Caco-2 (cell line): Measurements from ENCODE around the gene LIMK2. TPM values are rescaled to one million over a fixed set of nuclear protein-coding genes. Genes with fewer than 3 reads are reported as not detected.

Experiments
- BruUV-seq: library from RNA; stranded (reverse); fragments of 400-500 nt; replicated peaks from 2 replicates; lab custom pipeline; 2021; lab: Mats Ljungman, UMichigan
- CTCF ChIA-PET: fragments of 300-600 bp; sonication (Branson Sonifier 250); formaldehyde crosslinking; loops from one replicate; lab custom pipeline; 2022; ENCODE audit warnings: antibody characterized with exemption; lab: Charles Lee
- POLR2A ChIA-PET: fragments of 300-600 bp; sonication (Branson Sonifier 250); formaldehyde crosslinking; loops from one replicate; lab custom pipeline; 2022; ENCODE audit warnings: antibody characterized with exemption; lab: Charles Lee
- DNase-seq, 2 experiments: peaks; one replicate each; pipeline versions ENCODE4 v3.0.0 to v3.0.0-alpha.2; 2020 to 2022
- H3K27me3 ChIP-seq: replicated peaks from 2 replicates; pipeline ENCODE4 v1.6.0; 2011; ENCODE audit warnings: low read length; ENCODE audit not compliant: control insufficient read depth, insufficient read depth
- H3K36me3 ChIP-seq: 2 replicates; pipeline ENCODE4 v1.5.1; 2011; ENCODE audit warnings: low read length; ENCODE audit not compliant: control insufficient read depth, insufficient read depth
- H3K4me1 ChIP-seq: fragments of 250-450 bp; sonication (Bioruptor Pico); 2 replicates; pipeline ENCODE4 v1.5.1; 2020; ENCODE audit warnings: mild to moderate bottlenecking
- H3K4me3 ChIP-seq: 2 replicates; pipeline ENCODE4 v1.5.1; 2011; ENCODE audit warnings: low read depth, mild to moderate bottlenecking, control low read depth, low read length
- H3K9me3 ChIP-seq: fragments of 250-450 bp; sonication (Bioruptor Pico); 2 replicates; pipeline ENCODE4 v1.5.1; 2020; ENCODE audit warnings: mild to moderate bottlenecking, moderate library complexity
- H3K27ac Mint-ChIP-seq: one replicate; pipeline ENCODE4 v1.8.0; 2022; ENCODE audit warnings: mixed read lengths; ENCODE audit not compliant: unreplicated experiment
- H3K27me3 Mint-ChIP-seq: one replicate; pipeline ENCODE4 v1.8.0; 2022; ENCODE audit warnings: mixed read lengths; ENCODE audit not compliant: insufficient read depth, unreplicated experiment
- H3K36me3 Mint-ChIP-seq: one replicate; pipeline ENCODE4 v1.8.0; 2022; ENCODE audit warnings: mild to moderate bottlenecking, mixed read lengths; ENCODE audit not compliant: insufficient read depth, unreplicated experiment
- H3K4me1 Mint-ChIP-seq: one replicate; pipeline ENCODE4 v1.8.0; 2022; ENCODE audit warnings: low read depth, mixed read lengths; ENCODE audit not compliant: unreplicated experiment
- H3K4me3 Mint-ChIP-seq: one replicate; pipeline ENCODE4 v1.8.0; 2022; ENCODE audit warnings: mild to moderate bottlenecking, moderate library complexity, mixed read lengths; ENCODE audit not compliant: unreplicated experiment
- H3K9me3 Mint-ChIP-seq: one replicate; pipeline ENCODE4 v1.8.0; 2022; ENCODE audit warnings: mixed read lengths; ENCODE audit not compliant: unreplicated experiment
- intact Hi-C: fragments of 100-400 bp; cut with micrococcal nuclease; formaldehyde crosslinking; loops from one replicate; pipeline ENCODE4 v1.10.0; 2022; ENCODE audit not compliant: unreplicated experiment
- total RNA-seq: library from RNA; stranded (reverse); gene quantifications from 2 replicates; pipeline ENCODE4 v1.2.3, GENCODE V29; 2022
- TF ChIP-seq, protein P1 (sequence below), 2 experiments: fragments of 200-600 bp in 1 of 2; IDR thresholded peaks; 1 replicate in 1 of 2; 2 replicates in 1 of 2; pipeline versions ENCODE4 v1.5.1 to v1.8.0; 2011 to 2022; ENCODE audit warnings: antibody characterized with exemption in 1 of 2, control low read depth in 1 of 2, inconsistent platforms in 1 of 2, low read depth in 1 of 2, low read length in 1 of 2, mild to moderate bottlenecking in 1 of 2, moderate library complexity in 1 of 2; ENCODE audit not compliant: insufficient read depth in 1 of 2, severe bottlenecking in 1 of 2, unreplicated experiment in 1 of 2

LIMK2 gene
- total RNA-seq, 1 experiment from 2014 or later = 36.3 TPM

DNA sequence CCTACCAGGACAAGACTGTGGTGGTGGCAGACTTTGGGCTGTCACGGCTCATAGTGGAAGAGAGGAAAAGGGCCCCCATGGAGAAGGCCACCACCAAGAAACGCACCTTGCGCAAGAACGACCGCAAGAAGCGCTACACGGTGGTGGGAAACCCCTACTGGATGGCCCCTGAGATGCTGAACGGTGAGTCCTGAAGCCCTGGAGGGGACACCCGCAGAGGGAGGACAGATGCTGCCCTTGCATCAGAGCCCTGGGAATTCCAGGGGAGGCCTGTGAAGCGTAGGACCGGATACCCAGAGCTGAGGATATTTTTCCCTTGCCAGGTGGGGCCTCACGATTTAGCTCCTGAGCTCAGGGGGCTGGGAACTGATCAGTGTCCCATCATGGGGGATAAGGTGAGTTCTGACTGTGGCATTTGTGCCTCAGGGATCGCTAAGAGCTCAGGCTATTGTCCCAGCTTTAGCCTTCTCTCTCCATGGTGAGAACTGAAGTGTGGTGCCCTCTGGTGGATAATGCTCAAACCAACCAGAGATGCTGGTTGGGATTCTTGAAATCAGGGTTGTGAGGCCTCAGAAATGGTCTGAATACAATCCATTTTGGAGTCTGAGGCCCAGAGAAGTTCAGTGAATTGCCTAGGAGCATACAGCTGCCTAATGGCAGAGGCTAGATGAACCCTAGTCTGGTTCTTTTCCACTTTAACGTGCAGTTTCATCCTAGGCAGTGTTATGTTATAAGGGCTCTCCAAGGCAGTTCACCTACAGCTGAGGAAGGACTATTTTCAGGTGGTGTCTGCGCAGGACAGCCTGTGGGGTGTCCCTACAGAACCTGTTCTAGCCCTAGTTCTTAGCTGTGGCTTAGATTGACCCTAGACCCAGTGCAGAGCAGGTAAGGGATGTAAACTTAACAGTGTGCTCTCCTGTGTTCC is 60.7 kb downstream of the LIMK2 start:
- Mint-ChIP-seq H3K36me3 (peaks cover 47% of the 10 kb centered on the region), H3K4me1 (peaks cover 23% of the 10 kb centered on the region), H3K27ac (no peak overlapping the region), H3K27me3 (no peaks in the 10 kb centered on the region), H3K9me3 (no peaks in the 10 kb centered on the region), H3K4me3 (no peak overlapping the region)
- Histone ChIP-seq H3K4me3 (no peak overlapping the region), H3K4me1 (peaks cover 30% of the 10 kb centered on the region), H3K27me3 (no peaks in the 10 kb centered on the region), H3K36me3 (peaks cover 2% of the 10 kb centered on the region; the same call in 1 of the 2 replicates), H3K9me3 (no peaks in the 10 kb centered on the region)
- intact Hi-C loops = loop anchor here (1.0 to 2.0 kb wide), 3 partner anchors 18 to 60 kb away; partner anchors contain the start of gene LIMK2
- ChIA-PET CTCF (interaction anchor here (0.6 to 4.5 kb wide), 21 partner anchors 10 to 607 kb away, joined by 3 to 62 read pairs (median 6); partner anchors contain the start of genes LIMK2, PIK3IP1, RNF185 and SELENOM), POLR2A (interaction anchor here (1.0 to 1.1 kb wide), 6 partner anchors 18 to 66 kb away, joined by 3 to 5 read pairs (median 4); no protein-coding TSS in a partner anchor)
- peak; percentile 60 to 73 for DNase-seq
- TF ChIP-seq, protein P1, sequence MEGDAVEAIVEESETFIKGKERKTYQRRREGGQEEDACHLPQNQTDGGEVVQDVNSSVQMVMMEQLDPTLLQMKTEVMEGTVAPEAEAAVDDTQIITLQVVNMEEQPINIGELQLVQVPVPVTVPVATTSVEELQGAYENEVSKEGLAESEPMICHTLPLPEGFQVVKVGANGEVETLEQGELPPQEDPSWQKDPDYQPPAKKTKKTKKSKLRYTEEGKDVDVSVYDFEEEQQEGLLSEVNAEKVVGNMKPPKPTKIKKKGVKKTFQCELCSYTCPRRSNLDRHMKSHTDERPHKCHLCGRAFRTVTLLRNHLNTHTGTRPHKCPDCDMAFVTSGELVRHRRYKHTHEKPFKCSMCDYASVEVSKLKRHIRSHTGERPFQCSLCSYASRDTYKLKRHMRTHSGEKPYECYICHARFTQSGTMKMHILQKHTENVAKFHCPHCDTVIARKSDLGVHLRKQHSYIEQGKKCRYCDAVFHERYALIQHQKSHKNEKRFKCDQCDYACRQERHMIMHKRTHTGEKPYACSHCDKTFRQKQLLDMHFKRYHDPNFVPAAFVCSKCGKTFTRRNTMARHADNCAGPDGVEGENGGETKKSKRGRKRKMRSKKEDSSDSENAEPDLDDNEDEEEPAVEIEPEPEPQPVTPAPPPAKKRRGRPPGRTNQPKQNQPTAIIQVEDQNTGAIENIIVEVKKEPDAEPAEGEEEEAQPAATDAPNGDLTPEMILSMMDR (IDR thresholded peaks at IDR 0.05; ENCODE audit: insufficient read depth in 1 of 2, low read depth in 1 of 2, low read length in 1 of 2, severe bottlenecking in 1 of 2, unreplicated experiment in 1 of 2) = peak; percentile 66
- BruUV-seq = no TSS peak

DNA sequence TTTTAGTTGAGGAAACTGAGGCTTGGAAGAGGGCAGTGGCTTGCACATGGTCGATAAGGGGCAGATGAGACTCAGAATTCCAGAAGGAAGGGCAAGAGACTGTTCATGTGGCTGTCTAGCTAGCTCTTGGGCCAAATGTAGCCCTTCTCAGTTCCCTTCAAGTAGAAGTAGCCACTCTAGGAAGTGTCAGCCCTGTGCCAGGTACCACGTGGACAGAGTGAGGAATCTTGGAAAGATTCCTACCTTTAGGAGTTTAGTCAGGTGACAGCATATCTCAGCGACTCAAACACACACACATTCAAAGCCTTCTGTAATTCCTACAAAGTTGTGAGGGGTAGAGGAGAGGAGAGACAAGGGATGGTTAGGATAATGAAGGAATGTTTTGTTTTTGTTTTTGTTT is 61.9 kb downstream of the LIMK2 start:
- TF ChIP-seq, protein P1 (IDR thresholded peaks at IDR 0.05; ENCODE audit: insufficient read depth in 1 of 2, low read depth in 1 of 2, low read length in 1 of 2, severe bottlenecking in 1 of 2, unreplicated experiment in 1 of 2) = no peak
- H3K4me1 ChIP-seq = peaks cover 30% of the 10 kb centered on the region

DNA sequence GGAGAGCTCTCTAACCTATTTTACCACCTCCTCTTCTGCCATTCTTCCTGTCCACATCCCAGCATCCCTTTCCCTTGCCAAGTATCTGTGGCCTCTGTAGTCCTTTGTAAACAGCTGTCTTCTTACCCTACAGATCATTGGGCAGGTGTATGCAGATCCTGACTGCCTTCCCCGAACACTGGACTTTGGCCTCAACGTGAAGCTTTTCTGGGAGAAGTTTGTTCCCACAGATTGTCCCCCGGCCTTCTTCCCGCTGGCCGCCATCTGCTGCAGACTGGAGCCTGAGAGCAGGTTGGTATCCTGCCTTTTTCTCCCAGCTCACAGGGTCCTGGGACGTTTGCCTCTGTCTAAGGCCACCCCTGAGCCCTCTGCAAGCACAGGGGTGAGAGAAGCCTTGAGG is 62.9 kb downstream of the LIMK2 start:
- peaks cover 30% of the 10 kb centered on the region for H3K4me1 ChIP-seq
- BruUV-seq = no TSS peak
- intact Hi-C loops = no loop called here
- no peak for DNase-seq
- no peaks in the 10 kb centered on the region for H3K9me3 ChIP-seq
- ChIA-PET CTCF (interaction anchor here (0.6 to 1.2 kb wide), 4 partner anchors 15 to 45 kb away, joined by 3 to 5 read pairs (median 4); no protein-coding TSS in a partner anchor), POLR2A (no interaction called here)
- H3K36me3 Mint-ChIP-seq = peaks cover 50% of the 10 kb centered on the region
- no peaks in the 10 kb centered on the region for H3K27me3 Mint-ChIP-seq
- H3K4me3 Mint-ChIP-seq = no peak overlapping the region
- H3K36me3 ChIP-seq = peaks cover 2% of the 10 kb centered on the region; the same call in 1 of the 2 replicates
- H3K9me3 Mint-ChIP-seq = no peaks in the 10 kb centered on the region
- TF ChIP-seq, protein P1 (IDR thresholded peaks at IDR 0.05; ENCODE audit: insufficient read depth in 1 of 2, low read depth in 1 of 2, low read length in 1 of 2, severe bottlenecking in 1 of 2, unreplicated experiment in 1 of 2) = no peak
- no peak overlapping the region for H3K27ac Mint-ChIP-seq
- peaks cover 17% of the 10 kb centered on the region for H3K4me1 Mint-ChIP-seq
- no peak overlapping the region for H3K4me3 ChIP-seq
- H3K27me3 ChIP-seq = no peaks in the 10 kb centered on the region

More for the DNA sequence above, 61.9 kb downstream of the LIMK2 start:
- POLR2A ChIA-PET = interaction anchor here (0.6 kb wide), 1 partner anchor 55 kb away, joined by 3 read pairs; no protein-coding TSS in a partner anchor
- Mint-ChIP-seq H3K4me3 (no peak overlapping the region), H3K4me1 (peaks cover 23% of the 10 kb centered on the region), H3K27ac (no peak overlapping the region), H3K27me3 (no peaks in the 10 kb centered on the region), H3K9me3 (no peaks in the 10 kb centered on the region), H3K36me3 (peaks cover 50% of the 10 kb centered on the region)
- no peak for DNase-seq
- no peak overlapping the region for H3K4me3 ChIP-seq
- CTCF ChIA-PET = interaction anchor here (1.9 to 4.5 kb wide), 4 partner anchors 16 to 63 kb away, joined by 6 to 62 read pairs (median 34); partner anchors contain the start of gene LIMK2
- H3K36me3 ChIP-seq = peaks cover 2% of the 10 kb centered on the region; the same call in 1 of the 2 replicates
- intact Hi-C loops = no loop called here
- no TSS peak for BruUV-seq
- H3K27me3 ChIP-seq = no peaks in the 10 kb centered on the region
- no peaks in the 10 kb centered on the region for H3K9me3 ChIP-seq
